ENCODE data around the gene DPEP1.
"Not testable (repeated sequence)": the region's sequence is repeated elsewhere in the genome, so short reads cannot be mapped to it uniquely, and the experiment has no call there.

Gene DPEP1

GRCh38 chr16:89621136-89621697 is 7.8 kb downstream of the DPEP1 start:
- no peak for DNase-seq

GRCh38 chr16:89621698-89622409 is 8.4 kb downstream of the DPEP1 start:
- DNase-seq: no peak

- DNase-seq: no peak
Measured at GRCh38 chr16:89623511-89624261, 10.2 kb downstream of the DPEP1 start.

DNA sequence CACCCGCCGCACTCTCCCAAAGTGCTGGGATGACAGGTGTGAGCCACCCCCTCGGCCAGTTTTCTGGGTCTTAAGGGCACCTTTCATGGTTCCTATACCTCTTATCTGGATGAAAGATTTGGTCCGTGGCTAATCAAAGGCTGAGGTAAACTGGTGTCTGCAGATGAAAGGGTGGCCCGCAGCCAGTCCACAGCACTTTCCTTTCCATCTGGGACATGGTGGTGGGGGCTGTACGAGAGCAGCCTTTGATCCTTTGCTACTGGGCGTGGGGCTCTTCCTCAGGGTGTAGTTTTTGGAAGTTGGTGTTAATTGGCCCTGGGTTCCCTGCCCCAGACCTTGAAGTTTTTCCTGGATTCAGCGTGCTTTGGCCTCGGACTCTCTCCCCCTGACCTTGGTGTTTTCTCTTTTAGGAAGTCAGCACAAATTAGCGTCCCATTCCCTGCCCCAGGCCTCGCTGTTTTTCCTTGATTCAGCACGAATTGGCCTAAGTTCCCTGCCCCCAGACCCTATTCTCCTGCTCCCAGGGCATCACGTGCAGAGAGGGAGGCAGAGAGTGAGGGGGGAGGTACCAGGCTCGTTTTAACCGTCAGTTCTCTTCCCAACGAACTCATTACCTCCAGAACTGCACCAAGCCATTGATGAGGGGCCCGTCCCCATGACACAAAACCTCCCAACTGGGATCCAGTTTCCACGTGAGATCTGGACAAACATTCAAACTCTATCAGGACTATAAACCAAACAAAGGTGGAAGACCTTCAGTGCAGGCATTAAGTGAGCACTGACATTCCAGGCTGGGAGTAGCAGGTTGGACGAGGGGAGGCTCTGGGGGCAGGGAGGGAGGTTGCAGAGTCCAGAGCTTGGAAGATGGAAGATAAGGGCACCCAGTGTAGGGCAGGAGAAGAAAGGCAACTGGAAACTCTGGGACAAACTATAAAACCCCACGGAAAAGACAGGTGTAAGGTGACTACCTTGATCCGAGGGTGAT is 11.6 kb downstream of the DPEP1 start:
- no peak for DNase-seq

- no peak for DNase-seq
Measured at GRCh38 chr16:89629827-89630610, 16.6 kb downstream of the DPEP1 start.

DNA sequence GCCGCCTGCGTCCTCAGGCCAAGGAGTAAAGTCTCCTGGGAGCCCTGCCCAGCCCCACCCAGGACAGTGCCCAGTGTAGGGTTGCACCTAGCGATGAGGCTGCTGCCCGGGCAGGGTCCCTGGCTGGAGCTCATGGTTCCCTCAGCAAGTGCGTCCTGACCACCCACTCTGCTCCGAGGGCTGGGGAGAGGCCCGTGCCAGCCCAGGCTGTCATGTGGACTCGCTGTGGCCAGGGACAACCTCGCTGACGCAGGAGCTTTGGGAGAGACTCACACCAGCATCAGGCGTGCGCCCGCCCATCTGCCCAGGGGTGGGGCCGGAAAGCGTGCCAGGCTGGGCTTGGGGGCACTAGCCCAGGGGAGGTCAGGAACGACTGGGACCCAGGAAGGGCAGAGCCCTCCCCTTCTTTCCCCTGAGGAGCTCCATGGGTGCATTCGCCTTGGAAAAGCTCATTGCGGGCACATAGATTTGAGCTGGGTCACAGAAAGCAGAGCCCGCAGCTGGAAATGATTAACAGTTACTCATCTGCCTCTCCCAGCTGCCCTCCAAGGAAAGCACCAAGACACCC is 19.7 kb downstream of the DPEP1 start:
- DNase-seq: no peak

DNA sequence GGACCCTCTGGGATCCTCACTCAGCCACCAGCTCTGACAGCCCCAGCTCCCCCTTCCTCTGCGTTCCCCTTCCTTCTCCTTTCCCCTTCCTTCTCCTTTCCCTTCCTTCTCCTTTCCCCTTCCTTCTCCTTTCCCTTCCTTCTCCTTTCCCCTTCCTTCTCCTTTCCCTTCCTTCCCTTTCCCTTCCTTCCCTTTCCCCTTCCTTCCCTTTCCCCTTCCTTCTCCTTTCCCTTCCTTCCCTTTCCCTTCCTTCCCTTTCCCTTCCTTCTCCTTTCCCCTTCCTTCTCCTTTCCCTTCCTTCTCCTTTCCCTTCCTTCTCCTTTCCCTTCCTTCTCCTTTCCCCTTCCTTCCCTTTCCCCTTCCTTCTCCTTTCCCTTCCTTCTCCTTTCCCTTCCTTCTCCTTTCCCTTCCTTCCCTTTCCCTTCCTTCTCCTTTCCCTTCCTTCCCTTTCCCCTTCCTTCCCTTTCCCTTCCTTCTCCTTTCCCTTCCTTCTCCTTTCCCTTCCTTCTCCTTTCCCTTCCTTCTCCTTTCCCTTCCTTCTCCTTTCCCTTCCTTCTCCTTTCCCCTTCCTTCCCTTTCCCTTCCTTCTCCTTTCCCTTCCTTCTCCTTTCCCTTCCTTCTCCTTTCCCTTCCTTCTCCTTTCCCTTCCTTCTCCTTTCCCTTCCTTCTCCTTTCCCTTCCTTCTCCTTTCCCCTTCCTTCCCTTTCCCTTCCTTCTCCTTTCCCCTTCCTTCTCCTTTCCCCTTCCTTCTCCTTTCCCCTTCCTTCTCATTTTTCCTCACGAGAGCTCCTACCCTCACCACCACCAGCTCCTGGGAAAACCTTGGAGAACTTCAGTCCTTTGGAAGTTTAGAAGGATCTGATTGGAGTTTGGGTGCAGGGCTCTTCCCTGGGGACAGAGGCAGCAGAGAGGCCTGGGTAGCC is 21.3 kb downstream of the DPEP1 start:
- not testable (repeated sequence) for DNase-seq

GRCh38 chr16:89636663-89637062 is 23.2 kb downstream of the DPEP1 start:
- no peak for DNase-seq

DNA sequence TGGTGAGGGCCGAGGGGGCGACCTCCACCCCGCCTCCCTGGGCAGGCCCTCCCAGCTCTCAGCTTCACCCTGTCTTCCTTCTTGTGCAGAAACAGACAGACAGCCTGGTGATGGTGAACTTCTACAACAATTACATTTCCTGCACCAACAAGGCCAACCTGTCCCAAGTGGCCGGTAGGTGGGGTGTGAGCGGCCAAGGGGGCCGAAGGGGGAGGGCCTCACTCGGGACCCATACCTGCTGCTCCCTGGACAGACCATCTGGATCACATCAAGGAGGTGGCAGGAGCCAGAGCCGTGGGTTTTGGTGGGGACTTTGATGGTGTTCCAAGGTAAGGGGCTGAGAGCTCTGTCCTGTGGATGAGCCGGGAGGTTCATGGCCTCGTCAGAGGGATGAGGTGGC is 23.9 kb downstream of the DPEP1 start:
- no peak for DNase-seq

- no peak for DNase-seq
Measured at GRCh38 chr16:89638455-89638854, 25.0 kb downstream of the DPEP1 start.

DNA sequence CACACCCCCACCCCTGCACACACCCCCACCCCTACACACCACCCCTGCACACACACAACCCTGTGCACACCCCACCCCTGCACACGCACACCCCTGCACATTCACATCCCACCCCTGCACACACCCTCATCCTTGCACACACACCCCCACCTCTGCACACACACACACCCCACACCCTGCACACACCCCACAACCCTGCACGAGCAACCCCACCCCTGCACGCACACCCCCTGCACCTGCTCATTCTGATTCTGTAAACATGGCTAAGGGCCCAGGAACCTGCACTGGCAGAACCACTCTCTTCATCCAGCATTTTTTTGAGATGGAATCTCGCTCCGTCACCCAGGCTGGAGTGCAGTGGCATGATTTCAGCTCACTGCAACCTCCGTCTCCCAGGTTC is 25.9 kb downstream of the DPEP1 start:
- DNase-seq: no peak

GRCh38 chr16:89641458-89642119 is 28.1 kb downstream of the DPEP1 start:
- no peak for DNase-seq

DNA sequence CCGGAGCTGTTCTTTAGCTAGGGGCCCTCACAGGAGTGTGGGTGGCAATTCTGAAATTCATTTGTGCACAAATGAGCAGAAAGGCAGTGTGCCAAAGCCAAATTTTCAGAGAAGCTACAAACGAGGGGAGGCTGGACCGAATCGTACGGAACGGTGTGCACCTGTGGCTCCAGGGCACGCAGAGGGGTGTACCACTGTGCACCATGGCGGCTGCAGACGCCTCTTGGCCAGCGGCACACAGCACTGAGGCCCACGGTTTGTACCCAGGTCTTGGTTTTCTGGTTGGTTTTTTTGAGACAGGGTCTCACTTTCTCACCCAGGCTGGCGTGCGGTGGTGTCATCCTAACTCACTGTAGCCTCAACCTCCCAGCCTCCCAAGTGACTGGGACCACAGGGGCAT is 29.1 kb downstream of the DPEP1 start:
- DNase-seq: no peak

- no peak for DNase-seq
Measured at GRCh38 chr16:89643769-89644300, 30.4 kb downstream of the DPEP1 start.

DNA sequence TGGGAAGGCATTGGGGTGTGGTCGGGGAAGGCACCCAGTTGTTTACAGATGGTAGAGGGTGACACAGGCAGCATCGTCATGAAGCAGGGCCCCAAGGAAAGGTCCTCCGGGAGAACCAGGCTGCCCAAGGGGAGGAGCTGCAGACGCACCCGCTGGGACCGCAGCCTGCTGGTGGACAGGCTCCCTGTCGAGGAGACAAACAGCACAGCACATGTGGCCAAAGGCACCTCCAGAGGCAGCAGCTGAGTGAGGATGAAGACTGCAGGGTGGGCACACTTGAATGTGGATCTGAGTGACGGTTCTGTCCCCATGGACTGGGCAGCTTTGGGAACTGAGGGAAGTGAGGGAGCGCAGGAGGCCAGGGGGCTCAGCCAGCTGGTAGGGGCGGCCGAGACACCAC is 31.7 kb downstream of the DPEP1 start:
- no peak for DNase-seq

GRCh38 chr16:89646270-89646669 is 32.8 kb downstream of the DPEP1 start:
- no peak for DNase-seq

- DNase-seq: no peak
Measured at GRCh38 chr16:89646906-89647305, 33.5 kb downstream of the DPEP1 start.

DNA sequence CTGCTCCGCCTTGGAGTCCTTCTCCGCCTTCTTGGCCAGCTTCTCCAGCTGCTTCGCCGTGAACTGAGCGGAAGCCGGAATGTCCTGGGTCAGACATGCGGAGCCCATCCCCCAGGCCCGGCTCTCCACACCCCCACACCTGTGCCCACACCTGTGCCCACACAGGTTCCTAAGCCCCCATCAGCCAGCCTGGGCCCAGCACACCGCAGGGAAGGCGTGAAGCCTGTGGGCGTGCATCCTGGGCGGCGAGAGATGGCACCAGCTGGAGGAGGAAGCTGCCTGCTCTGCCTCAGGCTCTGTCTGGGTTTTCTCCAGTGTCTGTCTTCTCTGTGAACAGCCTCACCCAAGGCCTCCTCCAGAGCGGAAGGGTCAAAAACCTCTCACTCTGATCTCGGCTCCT is 38.1 kb downstream of the DPEP1 start:
- DNase-seq: no peak

GRCh38 chr16:89653656-89654295 is 40.3 kb downstream of the DPEP1 start:
- DNase-seq: no peak

Data from activated CD4-positive, alpha-beta T cell treated with anti-CD3 and anti-CD28 coated beads, Interleukin-10, Interleukin-2, amounts not matched to agents 100 ng/mL and 50 ng/mL, durations not matched to agents 16 hours and 8 hours (primary cell).